ENCODE measurements around the gene CPA5. TPM values are rescaled to one million over a fixed set of nuclear protein-coding genes. Genes with fewer than 3 reads are reported as not detected.

Gene CPA5
- total and polyA plus RNA-seq, 10 of the 15 experiments (the other 5 are each of a cell fraction or from before 2014, with no cell fraction given): 0.06 to 0.52 (median 0.29) TPM; not detected in 2

DNA sequence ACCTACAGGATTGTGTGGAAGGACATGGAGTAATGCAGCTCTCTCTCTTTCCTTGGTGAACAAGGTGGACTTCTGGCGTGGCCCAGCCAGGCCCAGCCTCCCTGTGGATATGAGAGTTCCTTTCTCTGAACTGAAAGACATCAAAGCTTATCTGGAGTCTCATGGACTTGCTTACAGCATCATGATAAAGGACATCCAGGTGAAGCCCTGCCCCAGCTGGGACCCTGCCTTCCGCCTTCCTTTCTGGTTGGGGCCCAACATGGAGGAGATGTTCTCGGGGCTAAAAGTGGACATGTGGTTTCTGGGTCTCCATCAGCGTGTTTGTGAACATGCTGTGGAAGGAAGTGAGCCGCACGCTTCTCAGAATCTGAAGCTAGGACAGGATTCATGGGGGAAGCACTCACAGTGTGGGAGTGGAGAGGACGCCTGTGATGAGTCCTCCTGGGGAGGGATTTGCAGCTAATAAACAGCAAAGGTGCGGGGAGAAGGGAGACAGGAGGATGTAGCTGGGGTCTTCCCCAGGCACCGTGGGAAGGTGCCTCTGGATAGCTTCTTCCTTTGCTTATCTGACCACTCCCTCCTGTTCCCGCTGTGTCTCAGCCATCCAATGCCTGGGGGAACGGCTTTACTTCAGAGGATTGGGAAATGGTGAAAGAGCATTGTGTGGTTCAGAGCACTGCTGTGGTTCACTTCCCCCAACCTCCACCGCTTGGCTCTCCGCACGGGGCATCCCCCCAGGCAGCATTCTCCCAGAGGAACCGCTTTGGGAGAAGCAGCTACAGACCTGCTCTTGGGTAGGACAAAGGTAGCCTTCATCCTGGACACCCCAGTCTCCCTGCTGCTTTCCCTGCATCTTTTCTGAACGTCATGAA is 5.5 kb downstream of the CPA5 start:
- peak overlapping the region; percentile 71 for H3K4me2 ChIP-seq (ENCODE audit: control insufficient read depth, insufficient read depth)
- no peaks in the 10 kb centered on the region for H3K27me3 ChIP-seq (replicated peaks in 1 of 2; ENCODE audit: control insufficient read depth in 2 of 2, insufficient read depth in 2 of 2, low read length in 1 of 2)
- H2AFZ ChIP-seq (ENCODE audit: control insufficient read depth, low read depth, low read length): peak overlapping the region; percentile 55
- no TSS peak for BruUV-seq (replicated peaks)
- in situ Hi-C loops (cut with MboI) (no loop called here), intact Hi-C loops (cut with micrococcal nuclease; ENCODE audit: unreplicated experiment) (no loop called here)
- WGBS (ENCODE audit: insufficient coverage, insufficient replicate concordance, low lambda C conversion rate, missing lambda C conversion rate): 12% methylated on average over 16 of the region's 16 CpGs
- no peaks in the 10 kb centered on the region for H3K36me3 ChIP-seq (ENCODE audit: control insufficient read depth in 2 of 2, insufficient read depth in 2 of 2, low read length in 1 of 2)
- DNase-seq (ENCODE audit: low read depth, low spot score) (no peak), ATAC-seq (no peak), FAIRE-seq (no peak)
- no peaks in the 10 kb centered on the region for H3K9me3 ChIP-seq (replicated peaks; ENCODE audit: control insufficient read depth, insufficient read depth, low read length)
- ChIA-PET RAD21 (ENCODE audit: unreplicated experiment) (no interaction called here), SMC1A (ENCODE audit: uncharacterized antibody, unreplicated experiment) (interaction anchor here (0.6 to 1.7 kb wide), 5 partner anchors 14 to 1029 kb away, joined by 3 to 5 read pairs (median 4); partner anchors contain the start of gene CEP41), CTCF (interaction anchor here (0.5 to 1.9 kb wide), 3 partner anchors 9 to 1876 kb away, joined by 3 to 7 read pairs (median 4); no protein-coding TSS in a partner anchor), POLR2A (interaction anchor here (1.7 kb wide), 1 partner anchor 15 kb away, joined by 5 read pairs; no protein-coding TSS in a partner anchor)
- TF ChIP-seq MAX (IDR thresholded peaks at IDR 0.05; ENCODE audit: low read depth, low read length) (no peak), MEF2B (IDR thresholded peaks at IDR 0.05; ENCODE audit: partially characterized antibody, poor library complexity, severe bottlenecking) (peak; percentile 7), EP300 (IDR thresholded peaks at IDR 0.05; ENCODE audit: borderline replicate concordance in 1 of 2, control insufficient read depth in 1 of 2, low read depth in 2 of 2, low read length in 2 of 2) (no peak), BCL3 (IDR thresholded peaks at IDR 0.05; ENCODE audit: borderline replicate concordance, insufficient read depth, low read depth, low read length, poor library complexity, severe bottlenecking) (peak; percentile 9), RUNX3 (IDR thresholded peaks at IDR 0.05; ENCODE audit: low read length) (peak; percentile 48), TCF12 (IDR thresholded peaks at IDR 0.05; ENCODE audit: low read depth, low read length) (0 out of 2 replicates have a peak, but pooled peaks have one; percentile 23)
- TF ChIP-seq, protein P1, sequence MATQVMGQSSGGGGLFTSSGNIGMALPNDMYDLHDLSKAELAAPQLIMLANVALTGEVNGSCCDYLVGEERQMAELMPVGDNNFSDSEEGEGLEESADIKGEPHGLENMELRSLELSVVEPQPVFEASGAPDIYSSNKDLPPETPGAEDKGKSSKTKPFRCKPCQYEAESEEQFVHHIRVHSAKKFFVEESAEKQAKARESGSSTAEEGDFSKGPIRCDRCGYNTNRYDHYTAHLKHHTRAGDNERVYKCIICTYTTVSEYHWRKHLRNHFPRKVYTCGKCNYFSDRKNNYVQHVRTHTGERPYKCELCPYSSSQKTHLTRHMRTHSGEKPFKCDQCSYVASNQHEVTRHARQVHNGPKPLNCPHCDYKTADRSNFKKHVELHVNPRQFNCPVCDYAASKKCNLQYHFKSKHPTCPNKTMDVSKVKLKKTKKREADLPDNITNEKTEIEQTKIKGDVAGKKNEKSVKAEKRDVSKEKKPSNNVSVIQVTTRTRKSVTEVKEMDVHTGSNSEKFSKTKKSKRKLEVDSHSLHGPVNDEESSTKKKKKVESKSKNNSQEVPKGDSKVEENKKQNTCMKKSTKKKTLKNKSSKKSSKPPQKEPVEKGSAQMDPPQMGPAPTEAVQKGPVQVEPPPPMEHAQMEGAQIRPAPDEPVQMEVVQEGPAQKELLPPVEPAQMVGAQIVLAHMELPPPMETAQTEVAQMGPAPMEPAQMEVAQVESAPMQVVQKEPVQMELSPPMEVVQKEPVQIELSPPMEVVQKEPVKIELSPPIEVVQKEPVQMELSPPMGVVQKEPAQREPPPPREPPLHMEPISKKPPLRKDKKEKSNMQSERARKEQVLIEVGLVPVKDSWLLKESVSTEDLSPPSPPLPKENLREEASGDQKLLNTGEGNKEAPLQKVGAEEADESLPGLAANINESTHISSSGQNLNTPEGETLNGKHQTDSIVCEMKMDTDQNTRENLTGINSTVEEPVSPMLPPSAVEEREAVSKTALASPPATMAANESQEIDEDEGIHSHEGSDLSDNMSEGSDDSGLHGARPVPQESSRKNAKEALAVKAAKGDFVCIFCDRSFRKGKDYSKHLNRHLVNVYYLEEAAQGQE (IDR thresholded peaks at IDR 0.05; ENCODE audit: low read depth, low read length): no peak
- TF ChIP-seq, protein P2, sequence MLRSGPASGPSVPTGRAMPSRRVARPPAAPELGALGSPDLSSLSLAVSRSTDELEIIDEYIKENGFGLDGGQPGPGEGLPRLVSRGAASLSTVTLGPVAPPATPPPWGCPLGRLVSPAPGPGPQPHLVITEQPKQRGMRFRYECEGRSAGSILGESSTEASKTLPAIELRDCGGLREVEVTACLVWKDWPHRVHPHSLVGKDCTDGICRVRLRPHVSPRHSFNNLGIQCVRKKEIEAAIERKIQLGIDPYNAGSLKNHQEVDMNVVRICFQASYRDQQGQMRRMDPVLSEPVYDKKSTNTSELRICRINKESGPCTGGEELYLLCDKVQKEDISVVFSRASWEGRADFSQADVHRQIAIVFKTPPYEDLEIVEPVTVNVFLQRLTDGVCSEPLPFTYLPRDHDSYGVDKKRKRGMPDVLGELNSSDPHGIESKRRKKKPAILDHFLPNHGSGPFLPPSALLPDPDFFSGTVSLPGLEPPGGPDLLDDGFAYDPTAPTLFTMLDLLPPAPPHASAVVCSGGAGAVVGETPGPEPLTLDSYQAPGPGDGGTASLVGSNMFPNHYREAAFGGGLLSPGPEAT (IDR thresholded peaks at IDR 0.05; ENCODE audit: low read depth): no peak
- TF ChIP-seq, protein P3, sequence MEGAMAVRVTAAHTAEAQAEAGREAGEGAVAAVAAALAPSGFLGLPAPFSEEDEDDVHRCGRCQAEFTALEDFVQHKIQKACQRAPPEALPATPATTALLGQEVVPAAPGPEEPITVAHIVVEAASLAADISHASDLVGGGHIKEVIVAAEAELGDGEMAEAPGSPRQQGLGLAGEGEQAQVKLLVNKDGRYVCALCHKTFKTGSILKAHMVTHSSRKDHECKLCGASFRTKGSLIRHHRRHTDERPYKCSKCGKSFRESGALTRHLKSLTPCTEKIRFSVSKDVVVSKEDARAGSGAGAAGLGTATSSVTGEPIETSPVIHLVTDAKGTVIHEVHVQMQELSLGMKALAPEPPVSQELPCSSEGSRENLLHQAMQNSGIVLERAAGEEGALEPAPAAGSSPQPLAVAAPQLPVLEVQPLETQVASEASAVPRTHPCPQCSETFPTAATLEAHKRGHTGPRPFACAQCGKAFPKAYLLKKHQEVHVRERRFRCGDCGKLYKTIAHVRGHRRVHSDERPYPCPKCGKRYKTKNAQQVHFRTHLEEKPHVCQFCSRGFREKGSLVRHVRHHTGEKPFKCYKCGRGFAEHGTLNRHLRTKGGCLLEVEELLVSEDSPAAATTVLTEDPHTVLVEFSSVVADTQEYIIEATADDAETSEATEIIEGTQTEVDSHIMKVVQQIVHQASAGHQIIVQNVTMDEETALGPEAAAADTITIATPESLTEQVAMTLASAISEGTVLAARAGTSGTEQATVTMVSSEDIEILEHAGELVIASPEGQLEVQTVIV (IDR thresholded peaks at IDR 0.05; ENCODE audit: borderline replicate concordance, partially characterized antibody): no peak
- no peak overlapping the region for H3K4me3 ChIP-seq
- no peaks in the 10 kb centered on the region for H3K79me2 ChIP-seq (ENCODE audit: control insufficient read depth, insufficient read depth, low read length)
- H3K9ac ChIP-seq (ENCODE audit: control insufficient read depth, insufficient read depth, low read length): no peak overlapping the region; the same call in 1 of the 2 replicates
- H4K20me1 ChIP-seq (ENCODE audit: control insufficient read depth, insufficient read depth): no peaks in the 10 kb centered on the region
- H3K4me1 ChIP-seq (ENCODE audit: control insufficient read depth, insufficient read depth, low read length): peaks cover 21% of the 10 kb centered on the region
- H3K27ac ChIP-seq (ENCODE audit: control insufficient read depth, insufficient read depth): peak overlapping the region; percentile 73

Data from GM12878 (cell line).